DMS 273 (cell line): Measurements from ENCODE around the gene THYN1.
A peak's percentile ranks its signal among the peaks of the same experiment; 100 is the strongest.

Experiments used
- DNase-seq: peaks from one replicate; lab custom pipeline; 2025; ENCODE audit not compliant: unreplicated experiment; lab: John Stamatoyannopoulos, UW

The THYN1 gene

GRCh38 chr11:134252346-134253187, 585 bp downstream of the THYN1 start:
- DNase-seq: peak; percentile 72

GRCh38 chr11:134250675-134251074, 2.5 kb downstream of the THYN1 start:
- DNase-seq: no peak

- no peak for DNase-seq
Observed at GRCh38 chr11:134250246-134250645, 2.9 kb downstream of the THYN1 start.

GRCh38 chr11:134248910-134249480, 4.2 kb downstream of the THYN1 start:
- no peak for DNase-seq

GRCh38 chr11:134246678-134247077, 6.5 kb downstream of the THYN1 start:
- DNase-seq: no peak

GRCh38 chr11:134246100-134246499, 7.1 kb downstream of the THYN1 start:
- DNase-seq: no peak

- DNase-seq: no peak
Observed at GRCh38 chr11:134245434-134245833, 7.7 kb downstream of the THYN1 start.

- peak; percentile 10 for DNase-seq
Observed at GRCh38 chr11:134244593-134244992, 8.6 kb downstream of the THYN1 start.

GRCh38 chr11:134243913-134244312, 9.2 kb downstream of the THYN1 start:
- no peak for DNase-seq

GRCh38 chr11:134242376-134242775, 10.8 kb downstream of the THYN1 start:
- no peak for DNase-seq

GRCh38 chr11:134240592-134240991, 12.6 kb downstream of the THYN1 start:
- no peak for DNase-seq

- no peak for DNase-seq
Observed at GRCh38 chr11:134238956-134239355, 14.2 kb downstream of the THYN1 start.

- DNase-seq: no peak
Observed at GRCh38 chr11:134237557-134237922, 15.6 kb downstream of the THYN1 start.

GRCh38 chr11:134236834-134237556, 16.2 kb downstream of the THYN1 start:
- no peak for DNase-seq

GRCh38 chr11:134235399-134235798, 17.8 kb downstream of the THYN1 start:
- DNase-seq: no peak

- no peak for DNase-seq
Observed at GRCh38 chr11:134233729-134234179, 19.4 kb downstream of the THYN1 start.

GRCh38 chr11:134231958-134232659, 21.0 kb downstream of the THYN1 start:
- DNase-seq: no peak

GRCh38 chr11:134230339-134230738, 22.8 kb downstream of the THYN1 start:
- no peak for DNase-seq

- no peak for DNase-seq
Observed at GRCh38 chr11:134229126-134229790, 23.9 kb downstream of the THYN1 start.

- peak; percentile 13 for DNase-seq
Observed at GRCh38 chr11:134228625-134229024, 24.5 kb downstream of the THYN1 start.
